NCI-H2227 (cell line): ENCODE measurements around the gene XRN2.
"Not testable (repeated sequence)": the region's sequence is repeated elsewhere in the genome, so short reads cannot be mapped to it uniquely, and the experiment has no call there.

Experiments used
- DNase-seq: peaks from one replicate; lab custom pipeline; 2025; ENCODE audit not compliant: unreplicated experiment; lab: John Stamatoyannopoulos, UW

Gene XRN2

GRCh38 chr20:21423712-21424111 lies 120.6 kb downstream of the XRN2 start:
- not testable (repeated sequence) for DNase-seq

DNA sequence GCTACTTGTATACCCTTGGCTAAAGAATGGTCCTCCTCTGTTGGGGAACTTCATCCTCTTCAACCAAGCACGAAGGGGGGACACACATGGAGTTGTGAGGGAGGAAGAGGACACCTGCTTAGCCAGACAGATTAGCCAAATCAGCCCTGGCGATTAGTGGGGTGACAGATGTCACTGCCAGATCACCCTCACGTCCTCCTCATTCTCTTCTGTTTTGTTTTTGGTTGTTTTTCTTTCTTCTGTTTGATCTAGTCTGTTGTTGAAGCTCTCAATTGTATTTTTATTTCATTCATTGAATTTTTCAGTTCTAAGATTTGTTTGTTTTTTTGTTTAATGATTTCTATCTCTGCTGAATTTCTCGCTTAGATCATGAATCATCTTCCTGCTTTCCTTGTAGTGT lies 121.7 kb downstream of the XRN2 start:
- DNase-seq, result no peak

- DNase-seq, result no peak
Measured at GRCh38 chr20:21430020-21430419, 126.9 kb downstream of the XRN2 start.

DNA sequence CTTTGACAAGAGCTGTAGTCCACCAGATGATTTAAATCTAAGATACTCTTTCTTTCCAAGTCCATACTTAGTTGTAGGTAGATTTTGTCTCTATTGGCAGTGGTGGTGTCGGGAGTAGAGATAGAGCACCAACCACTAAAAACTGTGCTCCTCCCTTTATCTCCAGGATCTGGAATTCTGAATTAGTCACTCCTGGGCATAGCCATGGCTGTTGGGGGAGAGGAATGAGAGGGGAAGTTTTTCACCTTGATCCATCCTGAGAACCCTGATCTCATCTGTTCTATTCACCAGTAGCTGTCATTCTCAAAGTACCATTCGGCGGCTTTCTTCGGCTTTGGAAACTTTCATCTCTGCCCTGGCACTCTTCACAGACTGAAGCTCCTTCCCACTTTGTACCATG lies 129.8 kb downstream of the XRN2 start:
- DNase-seq, result no peak

- DNase-seq, result no peak
Measured at GRCh38 chr20:21433329-21433890, 130.3 kb downstream of the XRN2 start.

- no peak for DNase-seq
Measured at GRCh38 chr20:21435576-21435975, 132.4 kb downstream of the XRN2 start.

GRCh38 chr20:21436205-21436604 lies 133.1 kb downstream of the XRN2 start:
- no peak for DNase-seq

- no peak for DNase-seq
Measured at GRCh38 chr20:21437248-21437647, 134.1 kb downstream of the XRN2 start.

GRCh38 chr20:21437816-21438215 lies 134.7 kb downstream of the XRN2 start:
- no peak for DNase-seq
